HUDEP-2 (cell line): ENCODE results near the gene ST6GALNAC3.

Source experiments
- DNase-seq, 76 experiments: peaks; one replicate each; lab custom pipeline; 2025; ENCODE audit not compliant: unreplicated experiment in 76 of 76; lab: John Stamatoyannopoulos, UW

ST6GALNAC3 gene

DNA sequence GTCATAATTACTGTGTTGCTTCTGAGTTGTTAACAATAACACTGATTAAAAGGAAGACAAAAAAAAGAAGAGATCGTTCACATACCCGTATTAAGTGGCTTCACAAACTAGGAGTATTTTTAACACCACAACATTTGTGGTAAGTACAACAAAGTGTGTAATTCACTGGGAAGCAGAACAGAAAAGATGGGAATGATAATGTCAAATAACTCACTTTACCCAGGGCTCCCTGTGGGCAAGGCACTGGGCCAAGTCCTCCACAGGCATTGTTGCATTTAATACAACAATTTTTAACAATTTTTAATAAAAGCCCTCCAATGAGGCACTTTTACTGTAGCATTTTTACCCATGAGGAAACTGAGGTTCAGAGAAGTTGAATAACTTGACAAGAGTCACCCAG, 407.7 kb downstream of the ST6GALNAC3 start:
- DNase-seq, result no peak

DNA sequence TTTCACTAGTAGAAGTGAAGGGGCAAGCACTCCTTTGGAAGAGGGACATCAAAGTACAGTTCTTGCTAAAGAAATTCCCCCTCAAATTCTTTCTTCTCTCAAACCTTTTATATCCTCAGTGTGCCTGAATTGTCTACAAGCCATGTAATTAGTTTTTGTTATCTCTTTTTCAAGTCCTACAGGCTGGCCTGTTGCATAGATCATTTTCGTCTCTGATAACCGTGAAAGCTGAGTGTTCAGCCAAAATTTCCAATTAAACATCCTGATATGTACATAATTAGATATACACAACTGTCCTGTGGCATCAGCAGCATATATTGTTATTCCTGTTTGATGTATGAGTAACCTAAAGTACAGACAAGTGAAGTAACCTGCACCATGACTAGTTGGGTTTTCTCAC, 417.2 kb downstream of the ST6GALNAC3 start:
- DNase-seq, result no peak

DNA sequence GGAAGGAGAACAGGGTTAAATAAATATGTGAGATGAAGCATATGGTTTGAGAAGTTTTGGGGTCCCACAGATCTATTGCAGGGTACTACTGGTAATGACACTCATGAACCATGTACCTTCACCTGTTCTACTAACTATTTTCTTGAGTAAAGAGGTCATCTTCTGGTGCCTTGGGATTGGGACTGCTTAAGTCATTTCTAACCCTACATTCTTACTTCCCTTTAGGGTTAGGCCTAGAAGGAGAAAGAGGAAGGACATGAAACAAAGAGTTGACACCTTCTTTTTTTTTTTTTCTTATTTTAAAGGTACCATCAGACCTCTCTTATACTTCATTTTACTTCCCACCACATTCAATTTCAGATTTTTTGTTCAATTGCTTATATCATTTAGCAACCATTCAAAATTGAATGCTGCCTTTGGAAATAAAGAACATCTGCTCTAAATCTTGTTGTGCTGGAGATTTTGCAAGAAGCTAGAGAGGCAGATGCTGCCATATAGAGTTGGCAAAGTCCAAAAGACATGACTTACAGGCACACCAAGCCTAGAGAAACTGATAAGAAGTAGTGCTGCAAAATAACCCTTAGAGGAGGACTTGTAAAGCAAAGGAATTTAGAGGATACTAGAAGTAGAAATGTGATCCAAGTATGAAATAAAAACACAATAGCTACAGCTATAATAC, 418.3 kb downstream of the ST6GALNAC3 start:
- DNase-seq, result peak in 1 of 76 experiments; percentile 2

- no peak for DNase-seq
These were observed 420.3 kb downstream of the ST6GALNAC3 start for GRCh38 chr1:76494807-76495206.

DNA sequence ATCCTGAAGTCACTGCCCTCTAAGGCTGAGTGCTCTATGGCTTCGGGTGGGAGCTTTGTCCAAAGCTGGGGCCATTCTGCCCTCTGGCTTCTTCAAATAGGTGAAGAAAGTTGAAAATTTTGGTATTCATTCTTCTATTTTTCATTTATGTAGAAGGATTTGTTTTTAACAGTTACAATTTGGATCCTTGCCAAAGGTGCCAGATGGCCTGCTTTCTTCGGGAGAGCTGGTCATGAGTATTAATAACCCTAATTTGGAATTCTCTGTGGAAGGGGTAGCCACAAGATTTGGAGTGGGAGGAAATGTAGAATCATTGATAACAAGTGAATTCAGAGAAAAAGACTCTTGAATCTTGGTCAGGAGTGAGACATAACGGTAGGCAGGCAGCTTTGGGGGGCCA, 422.3 kb downstream of the ST6GALNAC3 start:
- no peak for DNase-seq

- no peak for DNase-seq
These were observed 425.6 kb downstream of the ST6GALNAC3 start for GRCh38 chr1:76500116-76500515.

DNA sequence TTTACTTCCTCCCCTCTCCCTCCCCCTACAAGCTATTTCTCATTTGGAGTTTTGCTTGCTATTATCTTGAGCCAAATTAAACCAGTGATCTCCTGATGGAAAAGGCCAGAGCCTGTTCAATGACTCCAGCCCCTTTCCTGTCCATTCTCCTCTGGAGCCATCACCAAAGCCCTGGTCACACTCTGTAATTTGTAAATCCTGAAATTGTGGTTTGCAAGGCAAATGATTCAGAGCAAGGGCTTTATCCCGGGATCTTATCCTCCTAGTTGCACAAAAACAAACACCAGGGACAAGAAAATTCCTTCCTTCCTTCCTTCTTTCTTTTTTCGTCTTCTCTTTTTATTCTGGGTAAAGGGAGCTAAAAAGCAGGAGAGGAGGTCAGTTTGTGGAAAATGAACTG, 426.6 kb downstream of the ST6GALNAC3 start:
- no peak for DNase-seq

DNA sequence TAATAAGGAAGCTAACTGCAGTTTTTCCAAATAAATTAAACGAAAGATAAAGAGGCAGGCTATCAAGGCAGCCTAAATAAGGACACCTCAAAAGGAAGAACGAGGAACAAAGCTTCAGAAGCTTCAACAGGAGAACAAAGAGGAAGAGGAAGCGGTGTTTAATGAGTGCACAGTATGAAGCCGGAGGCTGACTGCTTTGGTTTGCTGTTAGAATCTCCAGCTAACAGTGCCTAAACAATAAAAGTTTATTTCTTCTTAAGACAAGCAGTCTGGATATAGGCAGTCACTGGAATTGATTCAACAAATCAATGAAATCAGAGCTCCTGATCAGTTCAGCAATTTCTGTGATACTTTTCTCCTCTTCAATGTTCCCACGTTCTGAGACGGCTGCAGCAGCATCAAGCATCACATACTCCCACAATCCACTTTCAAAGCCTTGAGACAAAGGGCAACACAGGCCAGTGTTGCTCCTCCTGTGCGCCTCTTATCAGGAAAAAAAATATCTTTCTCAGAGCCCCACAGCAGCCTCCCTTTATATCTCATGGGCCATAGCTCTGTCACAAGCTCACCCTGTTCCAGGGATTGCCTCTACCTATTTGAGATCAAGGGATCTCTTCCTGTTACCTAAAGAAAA, 427.2 kb downstream of the ST6GALNAC3 start:
- DNase-seq, result no peak

- DNase-seq, result no peak
These were observed 428.6 kb downstream of the ST6GALNAC3 start for GRCh38 chr1:76503100-76503499.

DNA sequence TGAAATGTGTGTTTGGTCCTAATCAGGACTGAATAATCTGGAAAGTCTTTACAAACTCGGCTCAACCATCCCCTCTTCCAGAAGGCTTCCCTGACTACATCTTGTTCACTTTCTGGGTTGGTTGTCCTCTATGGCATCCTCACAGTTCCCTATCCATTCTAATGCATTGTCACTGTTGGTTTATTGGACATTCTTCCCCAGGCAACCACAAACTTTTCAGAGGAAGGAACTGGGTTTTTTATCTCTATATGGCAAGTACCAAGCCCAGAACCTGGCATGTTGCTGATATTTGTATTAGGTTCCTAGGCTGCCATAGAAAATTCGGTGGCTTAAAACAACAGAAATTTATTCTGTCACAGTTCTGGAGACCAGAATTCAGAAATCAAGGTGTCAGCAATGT, 429.2 kb downstream of the ST6GALNAC3 start:
- no peak for DNase-seq

DNA sequence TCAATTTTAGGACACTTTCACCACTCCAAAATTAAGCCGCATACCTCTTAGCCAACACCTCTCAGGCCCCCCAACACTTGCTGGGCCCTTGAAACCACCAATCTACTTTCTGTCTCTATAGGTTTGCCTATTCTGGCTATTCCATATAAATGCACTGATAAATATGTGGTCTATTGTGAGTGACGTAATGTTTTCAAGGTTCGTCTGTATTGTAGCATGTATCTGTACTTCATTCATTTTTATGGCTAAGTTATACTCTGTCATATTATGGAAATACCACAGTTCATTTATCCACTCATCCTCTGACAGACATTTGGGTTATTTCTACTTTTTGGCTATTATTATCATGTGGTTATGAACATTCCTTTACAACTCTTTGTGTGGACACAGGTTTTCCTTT, 432.8 kb downstream of the ST6GALNAC3 start:
- DNase-seq, result no peak

GRCh38 chr1:76508871-76509270, 434.3 kb downstream of the ST6GALNAC3 start:
- no peak for DNase-seq

DNA sequence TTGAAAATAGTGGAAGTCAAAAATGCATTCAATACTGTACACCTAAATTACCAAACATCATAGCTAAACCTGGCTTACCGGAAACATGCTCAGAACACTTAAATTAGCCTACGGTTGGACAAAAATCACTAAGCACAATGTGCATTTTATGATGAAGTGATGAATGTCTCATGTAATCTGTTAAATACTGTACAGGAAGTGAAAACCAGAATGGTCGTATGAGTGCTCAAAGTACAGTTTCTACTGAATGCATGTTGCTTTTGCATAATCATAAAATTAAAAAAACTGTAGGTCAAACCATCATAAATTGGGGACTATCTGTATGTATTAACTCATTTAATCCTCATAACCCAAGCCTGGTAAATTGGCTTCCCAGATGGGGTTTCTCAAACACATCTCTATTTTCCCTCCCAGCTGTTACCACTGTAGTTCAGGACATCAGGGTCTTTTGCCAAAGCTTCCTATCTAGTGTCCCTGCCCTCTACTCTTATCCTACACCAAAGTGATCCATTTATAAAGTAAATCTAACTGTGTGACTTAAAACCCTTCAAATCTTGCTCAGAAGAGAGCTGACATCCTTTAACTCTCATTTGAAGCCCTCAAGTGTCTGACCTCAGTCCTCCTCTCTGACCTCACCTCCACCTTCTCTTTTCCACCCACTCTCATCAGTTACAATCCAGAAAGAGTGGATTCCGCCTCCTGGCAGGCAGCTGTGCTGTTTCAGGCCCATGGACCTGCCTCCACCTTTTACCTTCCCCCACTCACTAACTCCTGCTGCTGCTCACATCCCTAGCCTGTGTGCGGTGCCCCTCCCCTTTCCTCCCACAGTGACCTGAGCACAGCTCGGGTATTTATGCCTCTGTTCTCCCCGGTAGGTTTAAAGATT, 436.4 kb downstream of the ST6GALNAC3 start:
- DNase-seq, result no peak

DNA sequence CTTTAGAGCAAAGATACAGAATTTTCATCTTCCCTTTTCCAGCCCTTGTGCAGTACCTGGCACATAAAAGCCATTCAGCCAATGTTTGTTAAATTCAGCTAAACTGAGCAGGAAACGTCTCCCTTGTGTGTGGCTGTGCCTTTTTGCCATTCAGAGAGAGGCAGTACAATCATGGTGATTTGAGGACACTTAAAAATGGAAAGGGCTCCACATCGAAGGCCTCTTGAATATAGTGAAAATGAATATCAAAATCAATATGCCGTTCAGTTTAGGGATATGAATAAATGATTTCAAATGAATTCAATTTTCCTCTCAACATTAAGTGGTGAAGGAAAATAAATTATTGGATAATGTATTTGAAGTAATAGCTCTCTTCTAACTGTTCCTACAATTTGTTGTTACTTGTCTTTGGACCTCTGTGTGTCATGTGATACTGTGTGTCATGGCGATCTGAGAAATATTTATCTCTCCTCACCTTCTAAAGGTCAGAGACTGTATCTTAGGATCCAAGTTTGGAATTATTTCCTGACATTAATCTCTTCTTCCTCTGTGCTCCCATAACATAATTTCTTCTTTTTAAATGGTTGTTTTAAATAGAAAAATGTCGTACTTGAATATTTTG, 437.1 kb downstream of the ST6GALNAC3 start:
- no peak for DNase-seq

DNA sequence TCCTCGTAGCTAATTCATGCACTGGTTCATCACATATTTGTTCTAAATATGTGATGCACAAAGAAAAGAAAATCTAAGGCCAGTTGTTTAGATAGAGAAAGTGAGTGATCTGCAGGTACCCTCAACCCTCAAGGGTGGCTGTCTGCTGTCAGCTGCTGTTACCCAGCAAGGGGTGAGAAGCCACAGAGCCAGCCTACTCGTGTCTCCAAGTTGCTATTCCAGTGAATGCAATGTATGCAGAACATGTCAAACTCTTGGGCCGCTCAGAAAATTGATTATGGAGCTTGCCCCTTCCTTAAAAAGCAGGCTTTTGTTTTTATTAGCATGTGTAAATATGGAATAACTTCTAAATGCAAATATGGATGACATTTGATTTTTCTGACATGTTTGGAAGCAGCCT, 456.4 kb downstream of the ST6GALNAC3 start:
- no peak for DNase-seq

GRCh38 chr1:76541618-76542017, 467.1 kb downstream of the ST6GALNAC3 start:
- no peak for DNase-seq

- no peak for DNase-seq
These were observed 467.8 kb downstream of the ST6GALNAC3 start for GRCh38 chr1:76542359-76542758.

- DNase-seq, result no peak
These were observed 468.9 kb downstream of the ST6GALNAC3 start for GRCh38 chr1:76543495-76543894.

GRCh38 chr1:76546354-76546933, 471.9 kb downstream of the ST6GALNAC3 start:
- no peak for DNase-seq

GRCh38 chr1:76547916-76548315, 473.4 kb downstream of the ST6GALNAC3 start:
- DNase-seq, result no peak
